ENCODE data around the gene JARID2.

The JARID2 gene

DNA sequence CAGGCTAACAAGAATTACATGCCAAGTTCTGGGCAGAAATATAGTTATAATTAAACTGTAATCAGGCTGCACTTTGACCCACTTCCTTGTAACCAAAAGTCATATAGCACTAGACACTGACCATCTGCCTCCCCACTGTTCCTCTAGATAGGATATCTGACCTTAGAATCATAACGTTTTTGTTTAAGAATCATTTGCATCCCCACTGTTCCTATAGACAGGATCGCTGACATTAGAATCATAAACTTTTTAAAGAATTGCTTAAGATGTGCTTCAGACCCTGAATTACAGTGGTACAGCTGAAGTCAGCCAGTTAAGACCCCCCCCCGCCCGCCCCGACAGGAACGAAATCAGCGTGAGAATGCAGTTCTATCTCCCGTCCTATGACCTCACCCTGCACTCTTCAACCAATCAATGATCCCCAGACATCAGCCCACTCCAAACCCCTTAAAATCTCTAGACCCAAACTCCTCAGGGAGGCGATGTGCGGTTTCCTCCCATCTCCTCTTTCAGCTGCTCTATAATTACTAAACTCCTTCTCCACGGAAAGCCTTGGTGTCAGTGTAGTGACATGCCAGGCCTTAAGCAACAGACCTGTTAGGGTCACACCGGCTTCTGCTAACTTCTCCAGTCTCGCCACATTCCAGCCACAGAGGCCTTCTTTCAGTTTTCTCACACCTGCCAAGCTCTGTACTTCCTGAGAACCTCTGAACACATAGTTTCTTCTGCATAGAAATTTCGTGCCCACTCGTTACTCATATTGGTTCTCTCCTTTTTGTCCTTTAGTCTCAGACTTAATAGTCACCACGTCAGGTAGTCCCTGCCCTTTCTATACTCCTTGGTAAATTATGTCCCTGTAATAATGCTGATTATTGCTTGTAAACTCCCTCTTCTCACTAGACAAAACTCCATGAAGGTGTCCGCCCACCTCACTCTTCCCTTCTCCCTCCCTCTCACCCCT lies 323.4 kb downstream of the JARID2 start:
- Histone ChIP-seq H3K4me3 (ENCODE audit: low read length in 2 of 2) (no peak overlapping the region), H3K9me3 (ENCODE audit: control insufficient read depth in 2 of 2, low read length in 2 of 2) (no peaks in the 10 kb centered on the region), H3K27me3 (ENCODE audit: control insufficient read depth in 2 of 2, insufficient read depth in 2 of 2, low read length in 2 of 2) (no peaks in the 10 kb centered on the region), H3K9ac (ENCODE audit: low read depth in 1 of 2, low read length in 2 of 2) (no peak overlapping the region), H3K36me3 (ENCODE audit: control insufficient read depth in 2 of 2, insufficient read depth in 2 of 2, low read length in 2 of 2) (no peaks in the 10 kb centered on the region), H3K4me1 (ENCODE audit: control insufficient read depth in 2 of 2, insufficient read depth in 2 of 2, low read length in 2 of 2) (peaks cover 0 to 3% of the 10 kb centered on the region in 2 donors), H3K27ac (ENCODE audit: low read depth in 2 of 2, low read length in 2 of 2) (no peak overlapping the region)

DNA sequence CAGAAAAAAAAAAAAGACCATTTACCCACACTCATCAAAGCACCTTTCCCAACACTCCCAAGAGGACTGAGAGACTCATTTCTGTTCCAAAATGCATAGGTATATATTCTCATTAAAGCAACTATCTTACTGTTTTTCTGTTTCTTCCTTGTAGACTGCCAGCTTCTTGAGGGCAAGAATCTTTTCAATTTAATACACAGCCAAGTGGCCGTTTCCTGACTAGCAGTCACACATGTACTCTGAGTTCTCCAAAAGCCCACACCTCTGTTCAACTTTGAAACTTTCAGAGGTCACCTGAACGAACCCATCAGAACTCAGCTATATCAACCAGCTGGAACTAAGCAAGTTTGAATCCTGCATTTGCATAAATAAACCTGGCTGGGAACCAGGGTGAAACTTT lies 324.3 kb downstream of the JARID2 start:
- Histone ChIP-seq H3K9ac (ENCODE audit: low read depth in 1 of 2, low read length in 2 of 2) (no peak overlapping the region), H3K4me1 (ENCODE audit: control insufficient read depth in 2 of 2, insufficient read depth in 2 of 2, low read length in 2 of 2) (peaks cover 0 to 3% of the 10 kb centered on the region in 2 donors), H3K27ac (ENCODE audit: low read depth in 2 of 2, low read length in 2 of 2) (no peak overlapping the region), H3K36me3 (ENCODE audit: control insufficient read depth in 2 of 2, insufficient read depth in 2 of 2, low read length in 2 of 2) (no peaks in the 10 kb centered on the region), H3K4me3 (ENCODE audit: low read length in 2 of 2) (no peak overlapping the region), H3K27me3 (ENCODE audit: control insufficient read depth in 2 of 2, insufficient read depth in 2 of 2, low read length in 2 of 2) (no peaks in the 10 kb centered on the region), H3K9me3 (ENCODE audit: control insufficient read depth in 2 of 2, low read length in 2 of 2) (no peaks in the 10 kb centered on the region)
